ENCODE measurements around the gene LRFN3.
"Not testable (repeated sequence)": the region's sequence is repeated elsewhere in the genome, so short reads cannot be mapped to it uniquely, and the experiment has no call there.

LRFN3 gene

GRCh38 chr19:35939307-35940077 lies 3.3 kb downstream of the LRFN3 start:
- DNase-seq (ENCODE audit: low read depth), result no peak

GRCh38 chr19:35940078-35940775 lies 4.1 kb downstream of the LRFN3 start:
- no peak for DNase-seq (ENCODE audit: low read depth)

- DNase-seq (ENCODE audit: low read depth), result no peak
Measured at GRCh38 chr19:35940839-35941238, 4.7 kb downstream of the LRFN3 start.

GRCh38 chr19:35942235-35942634 lies 6.1 kb downstream of the LRFN3 start:
- DNase-seq (ENCODE audit: low read depth), result no peak

- no peak for DNase-seq (ENCODE audit: low read depth)
Measured at GRCh38 chr19:35943321-35944301, 7.4 kb downstream of the LRFN3 start.

- DNase-seq (ENCODE audit: low read depth), result no peak
Measured at GRCh38 chr19:35944556-35944955, 8.4 kb downstream of the LRFN3 start.

- DNase-seq (ENCODE audit: low read depth), result no peak
Measured at GRCh38 chr19:35945121-35945790, 9.1 kb downstream of the LRFN3 start.

GRCh38 chr19:35946203-35946602 lies 10.0 kb downstream of the LRFN3 start:
- DNase-seq (ENCODE audit: low read depth), result no peak

GRCh38 chr19:35949131-35949530 lies 13.0 kb downstream of the LRFN3 start:
- DNase-seq (ENCODE audit: low read depth), result no peak

GRCh38 chr19:35955881-35956634 lies 19.9 kb downstream of the LRFN3 start:
- no peak for DNase-seq (ENCODE audit: low read depth)

GRCh38 chr19:35957411-35957810 lies 21.2 kb downstream of the LRFN3 start:
- not testable (repeated sequence) for DNase-seq (ENCODE audit: low read depth)

- DNase-seq (ENCODE audit: low read depth), result no peak
Measured at GRCh38 chr19:35958660-35959039, 22.5 kb downstream of the LRFN3 start.

- no peak for DNase-seq (ENCODE audit: low read depth)
Measured at GRCh38 chr19:35959040-35959967, 23.1 kb downstream of the LRFN3 start.

GRCh38 chr19:35959968-35960320 lies 23.8 kb downstream of the LRFN3 start:
- no peak for DNase-seq (ENCODE audit: low read depth)

GRCh38 chr19:35960432-35960972 lies 24.3 kb downstream of the LRFN3 start:
- no peak for DNase-seq (ENCODE audit: low read depth)

- DNase-seq (ENCODE audit: low read depth), result no peak
Measured at GRCh38 chr19:35963514-35963913, 27.3 kb downstream of the LRFN3 start.

GRCh38 chr19:35966771-35967170 lies 30.6 kb downstream of the LRFN3 start:
- DNase-seq (ENCODE audit: low read depth), result no peak

- DNase-seq (ENCODE audit: low read depth), result no peak
Measured at GRCh38 chr19:35973487-35973886, 37.3 kb downstream of the LRFN3 start.

- no peak for DNase-seq (ENCODE audit: low read depth)
Measured at GRCh38 chr19:35975608-35976214, 39.5 kb downstream of the LRFN3 start.

Data from CMK (cell line).